ENCODE measurements around the gene CTSH. TPM values are rescaled to one million over a fixed set of nuclear protein-coding genes. Genes with fewer than 3 reads are reported as not detected.

Gene CTSH
- polyA plus RNA-seq, 1 experiment = 30.9 TPM

GRCh38 chr15:78981532-78982313 is 36.9 kb upstream of the CTSH start:
- ChIA-PET POLR2A (no interaction called here), CTCF (interaction anchor here (1.2 to 4.3 kb wide), 4 partner anchors 12 to 203 kb away, joined by 3 to 33 read pairs (median 11); no protein-coding TSS in a partner anchor)
- no peak overlapping the region for H3K4me3 ChIP-seq (ENCODE audit: low read depth, low read length)
- DNase-seq (ENCODE audit: low read depth) = no peak
- H3K36me3 ChIP-seq (ENCODE audit: control insufficient read depth, insufficient read depth, low read length) = no peaks in the 10 kb centered on the region
- TF ChIP-seq CTCF (IDR thresholded peaks at IDR 0.05; ENCODE audit: insufficient read depth, low read depth, low read length) = no peak
- H3K27me3 ChIP-seq (ENCODE audit: control insufficient read depth, insufficient read depth, low read length) = no peaks in the 10 kb centered on the region

- ChIA-PET CTCF (interaction anchor here (0.7 to 4.3 kb wide), 17 partner anchors 9 to 340 kb away, joined by 3 to 33 read pairs (median 5); no protein-coding TSS in a partner anchor), POLR2A (no interaction called here)
- no peaks in the 10 kb centered on the region for H3K36me3 ChIP-seq (ENCODE audit: control insufficient read depth, insufficient read depth, low read length)
- H3K4me3 ChIP-seq (ENCODE audit: low read depth, low read length) = no peak overlapping the region
- no peak for DNase-seq (ENCODE audit: low read depth)
- TF ChIP-seq CTCF (IDR thresholded peaks at IDR 0.05; ENCODE audit: insufficient read depth, low read depth, low read length) = peak; percentile 73
- no peaks in the 10 kb centered on the region for H3K27me3 ChIP-seq (ENCODE audit: control insufficient read depth, insufficient read depth, low read length)
Measured at GRCh38 chr15:78979456-78980320, 34.8 kb upstream of the CTSH start.

- H3K4me3 ChIP-seq (ENCODE audit: low read depth, low read length) = no peak overlapping the region
- CTCF ChIA-PET = interaction anchor here (0.8 to 4.3 kb wide), 7 partner anchors 10 to 119 kb away, joined by 3 to 33 read pairs (median 5); partner anchors contain the start of gene MORF4L1
Measured at GRCh38 chr15:78978601-78979179, 33.8 kb upstream of the CTSH start.

GRCh38 chr15:78977591-78978347 is 32.9 kb upstream of the CTSH start:
- ChIA-PET POLR2A (no interaction called here), CTCF (interaction anchor here (0.6 to 1.5 kb wide), 3 partner anchors 11 to 105 kb away, joined by 3 to 4 read pairs (median 3); partner anchors contain the start of gene MORF4L1)
- Histone ChIP-seq H3K4me3 (ENCODE audit: low read depth, low read length) (no peak overlapping the region), H3K36me3 (ENCODE audit: control insufficient read depth, insufficient read depth, low read length) (no peaks in the 10 kb centered on the region), H3K27me3 (ENCODE audit: control insufficient read depth, insufficient read depth, low read length) (no peaks in the 10 kb centered on the region; the same call in 1 of the 2 replicates)
- DNase-seq (ENCODE audit: low read depth) = no peak
- no peak for TF ChIP-seq CTCF (IDR thresholded peaks at IDR 0.05; ENCODE audit: insufficient read depth, low read depth, low read length)

More at GRCh38 chr15:78978601-78979179, 33.8 kb upstream of the CTSH start:
- no peak for TF ChIP-seq CTCF (IDR thresholded peaks at IDR 0.05; ENCODE audit: insufficient read depth, low read depth, low read length)
- POLR2A ChIA-PET = no interaction called here
- H3K36me3 ChIP-seq (ENCODE audit: control insufficient read depth, insufficient read depth, low read length) = no peaks in the 10 kb centered on the region
- H3K27me3 ChIP-seq (ENCODE audit: control insufficient read depth, insufficient read depth, low read length) = no peaks in the 10 kb centered on the region
- DNase-seq (ENCODE audit: low read depth) = no peak
